ENCODE data around the gene MAF.
A peak's percentile ranks its signal among the peaks of the same experiment; 100 is the strongest.

Gene MAF

GRCh38 chr16:79599837-79600637 is 500 bp downstream of the MAF start:
- no peak for TF ChIP-seq CTCF (IDR thresholded peaks at IDR 0.05; ENCODE audit: low read length, missing control alignments)
- H3K4me3 ChIP-seq (replicated peaks; ENCODE audit: low read depth, low read length): peak overlapping the region; percentile 45
- DNase-seq (ENCODE audit: low read depth): peak; percentile 29

- no peak for TF ChIP-seq CTCF (IDR thresholded peaks at IDR 0.05; ENCODE audit: low read length, missing control alignments)
- no peak for DNase-seq (ENCODE audit: low read depth)
- peak overlapping the region; percentile 22 for H3K4me3 ChIP-seq (replicated peaks; ENCODE audit: low read depth, low read length)
Measured at GRCh38 chr16:79599256-79599836, 1.2 kb downstream of the MAF start.

GRCh38 chr16:79598348-79599181 is 2.0 kb downstream of the MAF start:
- TF ChIP-seq CTCF (IDR thresholded peaks at IDR 0.05; ENCODE audit: low read length, missing control alignments): no peak
- peak; percentile 23 for DNase-seq (ENCODE audit: low read depth)
- peak overlapping the region; percentile 1 for H3K4me3 ChIP-seq (replicated peaks; ENCODE audit: low read depth, low read length)

GRCh38 chr16:79598063-79598347 is 2.5 kb downstream of the MAF start:
- no peak for DNase-seq (ENCODE audit: low read depth)
- H3K4me3 ChIP-seq (replicated peaks; ENCODE audit: low read depth, low read length): no peak overlapping the region
- no peak for TF ChIP-seq CTCF (IDR thresholded peaks at IDR 0.05; ENCODE audit: low read length, missing control alignments)

- H3K4me3 ChIP-seq (replicated peaks; ENCODE audit: low read depth, low read length): no peak overlapping the region
- TF ChIP-seq CTCF (IDR thresholded peaks at IDR 0.05; ENCODE audit: low read length, missing control alignments): no peak
- DNase-seq (ENCODE audit: low read depth): no peak
Measured at GRCh38 chr16:79597277-79598062, 3.1 kb downstream of the MAF start.

GRCh38 chr16:79595931-79596450 is 4.5 kb downstream of the MAF start:
- DNase-seq (ENCODE audit: low read depth): no peak
- no peak for TF ChIP-seq CTCF (IDR thresholded peaks at IDR 0.05; ENCODE audit: low read length, missing control alignments)
- H3K4me3 ChIP-seq (replicated peaks; ENCODE audit: low read depth, low read length): no peak overlapping the region

Measured in fibroblast of pulmonary artery (primary cell).